OCI-LY7 (cell line): ENCODE measurements around the gene FAM117A.

ENCODE experiments used
- CTCF ChIP-seq: fragments of 200-600 bp; sonication (generic); conservative IDR thresholded peaks from 2 replicates; pipeline ENCODE4 v1.5.1; 2014; ENCODE audit warnings: mild to moderate bottlenecking, antibody characterized with exemption, low read length, moderate library complexity, mixed read lengths
- EZH2phosphoT487 ChIP-seq: fragments of 200-600 bp; sonication (generic); IDR thresholded peaks from 2 replicates; pipeline ENCODE4 v1.6.1; 2018; ENCODE audit warnings: low read depth, borderline replicate concordance, mild to moderate bottlenecking, mixed run types, antibody characterized with exemption, low read length, moderate library complexity, mixed read lengths

DNA sequence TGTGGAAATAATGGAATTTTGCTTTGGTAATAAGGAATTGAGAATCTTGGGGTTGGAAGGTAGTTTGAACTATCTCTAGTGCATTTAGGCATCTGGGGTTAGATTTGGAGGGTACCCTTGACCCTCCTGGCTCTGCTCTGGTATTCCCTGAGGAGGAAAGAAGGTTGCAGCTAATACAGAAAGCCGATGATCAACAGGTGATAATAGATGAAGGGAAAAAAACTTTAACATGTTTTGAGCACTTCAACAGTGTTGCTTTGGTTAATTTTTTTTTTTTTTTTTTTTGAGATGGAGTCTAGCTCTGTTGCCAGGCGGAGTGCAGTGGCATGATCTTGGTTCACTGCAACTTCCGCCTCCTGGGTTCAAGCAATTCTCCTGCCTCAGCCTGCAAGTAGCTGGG lies 29.4 kb upstream of the FAM117A start:
- TF ChIP-seq CTCF, result no peak
- TF ChIP-seq EZH2phosphoT487, result no peak
